Measurements from ENCODE around the gene FGF3. TPM values are rescaled to one million over a fixed set of nuclear protein-coding genes. Genes with fewer than 3 reads are reported as not detected.

The FGF3 gene
- total RNA-seq, 1 donor from 2014 or later: not detected

DNA sequence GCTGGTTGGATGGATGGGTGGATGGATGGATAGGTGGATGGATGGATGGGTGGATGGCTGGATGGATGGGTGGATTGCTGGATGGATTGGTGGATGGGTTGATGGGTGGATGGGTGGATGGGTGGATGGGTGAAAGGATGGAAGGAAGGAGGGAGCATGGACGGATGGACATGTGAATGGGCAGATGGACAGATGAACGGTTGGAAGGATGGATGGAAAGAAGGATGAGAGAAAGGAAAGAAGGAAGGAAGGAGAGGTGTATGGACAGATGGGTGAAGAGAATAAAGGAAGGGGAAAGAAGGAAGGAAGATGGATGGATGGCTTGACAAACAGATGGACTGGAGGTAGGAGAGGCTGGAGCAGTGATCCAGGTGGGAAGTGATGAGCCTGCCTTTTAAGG is 5.4 kb downstream of the FGF3 start:
- Histone ChIP-seq H4K20me1 (ENCODE audit: low read depth) (peaks cover 11% of the 10 kb centered on the region), H3K4me2 (no peak overlapping the region), H3K27me3 (peaks cover 53% of the 10 kb centered on the region), H3K9ac (no peak overlapping the region), H3K79me2 (ENCODE audit: low read depth) (no peaks in the 10 kb centered on the region), H3K27ac (no peak overlapping the region), H2AFZ (replicated peaks) (no peak overlapping the region), H3K4me1 (peaks cover 18% of the 10 kb centered on the region), H3K9me3 (ENCODE audit: low read depth) (no peaks in the 10 kb centered on the region), H3F3A (ENCODE audit: low read depth) (peaks cover 3% of the 10 kb centered on the region), H3K4me3 (no peak overlapping the region), H3K36me3 (no peaks in the 10 kb centered on the region)
- no peak overlapping the region for H3K4me3 Mint-ChIP-seq
- H3K27me3 Mint-ChIP-seq (ENCODE audit: insufficient read depth, low read depth): peaks cover 30% of the 10 kb centered on the region
- no peak for DNase-seq (ENCODE audit: low spot score)
- H3K4me1 Mint-ChIP-seq: peaks cover 10% of the 10 kb centered on the region
- no peaks in the 10 kb centered on the region for H3K9me3 Mint-ChIP-seq
- TF ChIP-seq EZH2phosphoT487 (IDR thresholded peaks at IDR 0.05): no peak
- no peak for TF ChIP-seq EZH2 (IDR thresholded peaks at IDR 0.05)
- TF ChIP-seq, protein P1, sequence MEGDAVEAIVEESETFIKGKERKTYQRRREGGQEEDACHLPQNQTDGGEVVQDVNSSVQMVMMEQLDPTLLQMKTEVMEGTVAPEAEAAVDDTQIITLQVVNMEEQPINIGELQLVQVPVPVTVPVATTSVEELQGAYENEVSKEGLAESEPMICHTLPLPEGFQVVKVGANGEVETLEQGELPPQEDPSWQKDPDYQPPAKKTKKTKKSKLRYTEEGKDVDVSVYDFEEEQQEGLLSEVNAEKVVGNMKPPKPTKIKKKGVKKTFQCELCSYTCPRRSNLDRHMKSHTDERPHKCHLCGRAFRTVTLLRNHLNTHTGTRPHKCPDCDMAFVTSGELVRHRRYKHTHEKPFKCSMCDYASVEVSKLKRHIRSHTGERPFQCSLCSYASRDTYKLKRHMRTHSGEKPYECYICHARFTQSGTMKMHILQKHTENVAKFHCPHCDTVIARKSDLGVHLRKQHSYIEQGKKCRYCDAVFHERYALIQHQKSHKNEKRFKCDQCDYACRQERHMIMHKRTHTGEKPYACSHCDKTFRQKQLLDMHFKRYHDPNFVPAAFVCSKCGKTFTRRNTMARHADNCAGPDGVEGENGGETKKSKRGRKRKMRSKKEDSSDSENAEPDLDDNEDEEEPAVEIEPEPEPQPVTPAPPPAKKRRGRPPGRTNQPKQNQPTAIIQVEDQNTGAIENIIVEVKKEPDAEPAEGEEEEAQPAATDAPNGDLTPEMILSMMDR (IDR thresholded peaks at IDR 0.05): no peak
- no peaks in the 10 kb centered on the region for H3K36me3 Mint-ChIP-seq
- H3K27ac Mint-ChIP-seq: no peak overlapping the region

GRCh38 chr11:69812946-69813345 is 6.3 kb downstream of the FGF3 start:
- H3K27me3 ChIP-seq: peaks cover 45% of the 10 kb centered on the region
- no peaks in the 10 kb centered on the region for H3K36me3 ChIP-seq
- DNase-seq (ENCODE audit: low spot score): no peak
- TF ChIP-seq EZH2 (IDR thresholded peaks at IDR 0.05): no peak
- TF ChIP-seq, protein P1 (IDR thresholded peaks at IDR 0.05): no peak
- TF ChIP-seq EZH2phosphoT487 (IDR thresholded peaks at IDR 0.05): no peak
- peaks cover 4% of the 10 kb centered on the region for H4K20me1 ChIP-seq (ENCODE audit: low read depth)
- no peaks in the 10 kb centered on the region for H3K36me3 Mint-ChIP-seq
- no peaks in the 10 kb centered on the region for H3K79me2 ChIP-seq (ENCODE audit: low read depth)
- peaks cover 27% of the 10 kb centered on the region for H3K27me3 Mint-ChIP-seq (ENCODE audit: insufficient read depth, low read depth)
- H3K4me1 Mint-ChIP-seq: peaks cover 17% of the 10 kb centered on the region
- no peak overlapping the region for H3K27ac Mint-ChIP-seq
- no peaks in the 10 kb centered on the region for H3F3A ChIP-seq (ENCODE audit: low read depth)
- no peaks in the 10 kb centered on the region for H3K9me3 ChIP-seq (ENCODE audit: low read depth)
- H3K4me2 ChIP-seq: no peak overlapping the region
- no peak overlapping the region for H2AFZ ChIP-seq (replicated peaks)
- peaks cover 23% of the 10 kb centered on the region for H3K4me1 ChIP-seq
- no peak overlapping the region for H3K4me3 Mint-ChIP-seq
- no peaks in the 10 kb centered on the region for H3K9me3 Mint-ChIP-seq
- no peak overlapping the region for H3K4me3 ChIP-seq
- no peak overlapping the region for H3K27ac ChIP-seq
- H3K9ac ChIP-seq: no peak overlapping the region

DNA sequence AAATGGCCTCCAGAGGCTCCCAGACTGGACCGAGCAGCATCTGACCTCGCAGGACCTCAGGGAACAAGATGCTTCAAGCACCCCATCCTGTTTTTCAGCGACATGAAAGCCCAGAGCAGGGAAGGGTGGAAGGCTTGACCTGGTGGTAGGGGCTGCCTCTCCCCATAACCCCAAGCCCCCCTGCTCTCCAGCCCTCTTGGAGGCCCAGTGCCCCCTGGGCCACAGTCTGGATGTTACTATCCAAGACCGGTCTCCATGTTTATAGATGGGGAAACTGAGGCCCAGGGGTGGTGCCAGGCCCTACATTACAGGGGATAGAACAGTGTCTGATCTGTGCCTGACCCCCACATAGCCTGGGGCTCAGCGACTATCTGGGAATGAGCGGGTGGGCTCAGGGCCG is 7.0 kb downstream of the FGF3 start:
- H3K27me3 ChIP-seq: peaks cover 38% of the 10 kb centered on the region
- H3K4me1 Mint-ChIP-seq: peaks cover 17% of the 10 kb centered on the region
- no peaks in the 10 kb centered on the region for H3K79me2 ChIP-seq (ENCODE audit: low read depth)
- no peaks in the 10 kb centered on the region for H3K9me3 ChIP-seq (ENCODE audit: low read depth)
- no peaks in the 10 kb centered on the region for H3F3A ChIP-seq (ENCODE audit: low read depth)
- no peak overlapping the region for H3K4me3 Mint-ChIP-seq
- no peaks in the 10 kb centered on the region for H3K9me3 Mint-ChIP-seq
- no peaks in the 10 kb centered on the region for H3K36me3 Mint-ChIP-seq
- H3K27ac ChIP-seq: no peak overlapping the region
- no peak overlapping the region for H3K27ac Mint-ChIP-seq
- peaks cover 17% of the 10 kb centered on the region for H3K4me1 ChIP-seq
- no peak overlapping the region for H2AFZ ChIP-seq (replicated peaks)
- no peak overlapping the region for H3K4me3 ChIP-seq
- no peaks in the 10 kb centered on the region for H3K36me3 ChIP-seq
- H3K9ac ChIP-seq: no peak overlapping the region
- peaks cover 27% of the 10 kb centered on the region for H3K27me3 Mint-ChIP-seq (ENCODE audit: insufficient read depth, low read depth)
- H3K4me2 ChIP-seq: no peak overlapping the region
- H4K20me1 ChIP-seq (ENCODE audit: low read depth): peaks cover 4% of the 10 kb centered on the region
- TF ChIP-seq, protein P1 (IDR thresholded peaks at IDR 0.05): no peak
- no peak for TF ChIP-seq EZH2 (IDR thresholded peaks at IDR 0.05)
- no peak for TF ChIP-seq EZH2phosphoT487 (IDR thresholded peaks at IDR 0.05)
- DNase-seq (ENCODE audit: low spot score): no peak

Data from neural progenitor cell (in vitro differentiated cells).